ENCODE measurements around the gene ID1. TPM values are rescaled to one million over a fixed set of nuclear protein-coding genes. Genes with fewer than 3 reads are reported as not detected.

The ID1 gene
- total and polyA plus RNA-seq, 2 experiments from 2014 or later = 221 to 479 TPM

DNA sequence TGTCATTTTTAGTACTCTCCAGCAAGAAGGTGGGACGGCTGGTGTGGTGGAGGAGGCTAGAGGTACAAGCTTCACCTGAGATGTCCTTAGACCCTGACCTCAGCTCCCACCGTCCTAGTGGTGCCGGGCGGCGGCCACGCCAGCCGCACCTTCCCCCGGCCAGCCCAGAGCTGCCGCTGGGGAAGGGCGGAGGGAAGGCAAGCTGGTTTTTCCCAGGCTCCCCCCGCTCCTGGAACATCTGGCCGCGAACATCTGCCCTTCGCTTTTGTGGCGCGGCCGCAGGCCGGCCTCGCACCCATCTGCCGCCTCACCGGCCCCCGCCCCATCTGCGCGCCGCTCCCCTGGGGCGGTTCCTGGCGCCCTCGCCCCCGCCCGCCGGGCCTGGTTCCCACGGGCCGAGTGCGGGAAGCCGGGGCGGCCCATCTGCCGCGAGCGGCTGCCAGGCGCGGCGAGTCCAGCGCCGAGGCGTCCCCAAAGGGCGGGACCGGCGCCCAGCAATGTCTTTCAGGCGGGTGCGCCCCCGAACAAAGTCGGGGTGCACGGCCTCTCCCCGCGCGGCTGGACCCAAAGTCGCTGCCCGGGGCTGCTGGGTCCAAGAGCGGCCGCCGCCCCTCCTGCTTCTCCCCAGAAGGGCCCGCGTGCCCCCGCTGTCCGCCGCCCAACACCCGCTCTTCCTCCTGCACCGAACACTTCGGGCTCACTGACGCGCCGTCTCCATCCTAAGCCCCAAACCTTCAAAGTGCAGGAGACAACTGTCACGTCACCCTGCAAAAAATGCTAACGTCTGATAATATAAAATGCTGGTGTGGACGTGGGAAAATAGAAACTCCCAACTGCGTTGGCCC lies 17.3 kb upstream of the ID1 start:
- H3K27ac Mint-ChIP-seq = no peak overlapping the region; the same call in 1 of the 2 replicates
- H3K36me3 Mint-ChIP-seq (ENCODE audit: low read depth) = 0 out of 3 replicates have a peak, but pooled peaks cover 8% of the 10 kb centered on the region
- Histone ChIP-seq H3K4me2 (peak overlapping the region; percentile 83), H3F3A (replicated peaks; ENCODE audit: low read depth) (peaks cover 25% of the 10 kb centered on the region), H3K9me2 (ENCODE audit: insufficient read depth) (no peaks in the 10 kb centered on the region), H3K27me3 (ENCODE audit: insufficient read depth) (peaks cover 18% of the 10 kb centered on the region), H3K4me1 (ENCODE audit: insufficient read depth) (peaks cover 54% of the 10 kb centered on the region), H2AFZ (0 out of 2 replicates have a peak overlapping the region, but pooled peaks have one; percentile 8), H3K36me3 (ENCODE audit: insufficient read depth) (no peaks in the 10 kb centered on the region), H3K27ac (ENCODE audit: low read depth) (no peak overlapping the region), H3K4me3 (peak overlapping the region; percentile 55), H4K20me1 (replicated peaks; ENCODE audit: insufficient read depth) (no peaks in the 10 kb centered on the region), H3K79me2 (replicated peaks; ENCODE audit: insufficient read depth) (no peaks in the 10 kb centered on the region)
- DNase-seq (ENCODE audit: low spot score) = peak; percentile 76
- H3K4me1 Mint-ChIP-seq = peaks cover 56% of the 10 kb centered on the region
- ATAC-seq = peak; percentile 49
- H3K27me3 Mint-ChIP-seq (ENCODE audit: insufficient read depth, low read depth, poor library complexity) = peaks cover 37% of the 10 kb centered on the region
- H3K9me3 Mint-ChIP-seq = no peaks in the 10 kb centered on the region; the same call in 2 of the 3 replicates
- H3K4me3 Mint-ChIP-seq = peak overlapping the region; percentile 70
- TF ChIP-seq NANOG (IDR thresholded peaks at IDR 0.05; ENCODE audit: borderline replicate concordance) = no peak
- no peak for TF ChIP-seq ZNF114 (CRISPR knock-in tag; IDR thresholded peaks at IDR 0.05)
- TF ChIP-seq STAT1 (IDR thresholded peaks at IDR 0.05; ENCODE audit: unreplicated experiment) = no peak
- TF ChIP-seq CREB1 (CRISPR knock-in tag; IDR thresholded peaks at IDR 0.05; ENCODE audit: low read depth) = no peak
- TF ChIP-seq, protein P1, sequence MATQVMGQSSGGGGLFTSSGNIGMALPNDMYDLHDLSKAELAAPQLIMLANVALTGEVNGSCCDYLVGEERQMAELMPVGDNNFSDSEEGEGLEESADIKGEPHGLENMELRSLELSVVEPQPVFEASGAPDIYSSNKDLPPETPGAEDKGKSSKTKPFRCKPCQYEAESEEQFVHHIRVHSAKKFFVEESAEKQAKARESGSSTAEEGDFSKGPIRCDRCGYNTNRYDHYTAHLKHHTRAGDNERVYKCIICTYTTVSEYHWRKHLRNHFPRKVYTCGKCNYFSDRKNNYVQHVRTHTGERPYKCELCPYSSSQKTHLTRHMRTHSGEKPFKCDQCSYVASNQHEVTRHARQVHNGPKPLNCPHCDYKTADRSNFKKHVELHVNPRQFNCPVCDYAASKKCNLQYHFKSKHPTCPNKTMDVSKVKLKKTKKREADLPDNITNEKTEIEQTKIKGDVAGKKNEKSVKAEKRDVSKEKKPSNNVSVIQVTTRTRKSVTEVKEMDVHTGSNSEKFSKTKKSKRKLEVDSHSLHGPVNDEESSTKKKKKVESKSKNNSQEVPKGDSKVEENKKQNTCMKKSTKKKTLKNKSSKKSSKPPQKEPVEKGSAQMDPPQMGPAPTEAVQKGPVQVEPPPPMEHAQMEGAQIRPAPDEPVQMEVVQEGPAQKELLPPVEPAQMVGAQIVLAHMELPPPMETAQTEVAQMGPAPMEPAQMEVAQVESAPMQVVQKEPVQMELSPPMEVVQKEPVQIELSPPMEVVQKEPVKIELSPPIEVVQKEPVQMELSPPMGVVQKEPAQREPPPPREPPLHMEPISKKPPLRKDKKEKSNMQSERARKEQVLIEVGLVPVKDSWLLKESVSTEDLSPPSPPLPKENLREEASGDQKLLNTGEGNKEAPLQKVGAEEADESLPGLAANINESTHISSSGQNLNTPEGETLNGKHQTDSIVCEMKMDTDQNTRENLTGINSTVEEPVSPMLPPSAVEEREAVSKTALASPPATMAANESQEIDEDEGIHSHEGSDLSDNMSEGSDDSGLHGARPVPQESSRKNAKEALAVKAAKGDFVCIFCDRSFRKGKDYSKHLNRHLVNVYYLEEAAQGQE (IDR thresholded peaks at IDR 0.05; ENCODE audit: unreplicated experiment) = no peak
- TF ChIP-seq, protein P2, sequence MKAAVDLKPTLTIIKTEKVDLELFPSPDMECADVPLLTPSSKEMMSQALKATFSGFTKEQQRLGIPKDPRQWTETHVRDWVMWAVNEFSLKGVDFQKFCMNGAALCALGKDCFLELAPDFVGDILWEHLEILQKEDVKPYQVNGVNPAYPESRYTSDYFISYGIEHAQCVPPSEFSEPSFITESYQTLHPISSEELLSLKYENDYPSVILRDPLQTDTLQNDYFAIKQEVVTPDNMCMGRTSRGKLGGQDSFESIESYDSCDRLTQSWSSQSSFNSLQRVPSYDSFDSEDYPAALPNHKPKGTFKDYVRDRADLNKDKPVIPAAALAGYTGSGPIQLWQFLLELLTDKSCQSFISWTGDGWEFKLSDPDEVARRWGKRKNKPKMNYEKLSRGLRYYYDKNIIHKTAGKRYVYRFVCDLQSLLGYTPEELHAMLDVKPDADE (IDR thresholded peaks at IDR 0.05) = no peak
- TF ChIP-seq EZH2phosphoT487 (IDR thresholded peaks at IDR 0.05; ENCODE audit: unreplicated experiment) = no peak

DNA sequence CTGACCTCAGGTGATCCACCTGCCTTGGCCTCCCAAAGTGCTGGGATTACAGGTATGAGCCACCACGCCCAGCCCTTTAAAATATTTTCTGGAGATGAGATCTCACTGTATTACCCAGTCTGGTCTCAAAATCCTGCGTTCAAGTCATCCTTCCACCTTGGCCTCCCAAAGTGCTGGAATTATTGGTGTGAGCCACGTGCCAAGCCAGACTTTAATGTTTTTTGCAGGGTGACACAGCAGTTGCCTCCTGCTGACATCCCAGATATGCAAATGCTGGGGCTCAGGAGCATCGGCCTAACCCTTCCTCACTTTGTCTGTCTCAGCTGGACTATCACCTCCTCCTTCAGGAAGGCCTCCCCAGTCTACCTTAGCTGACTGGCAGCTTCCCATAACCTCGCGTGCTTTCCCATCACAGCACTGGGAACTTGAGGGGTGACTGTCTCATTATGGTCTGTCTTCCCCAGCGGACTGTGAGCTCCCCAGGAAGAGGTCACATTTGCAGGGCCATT lies 14.3 kb upstream of the ID1 start:
- no peak overlapping the region for H3K4me3 Mint-ChIP-seq
- H3K4me1 Mint-ChIP-seq = peaks cover 57% of the 10 kb centered on the region
- H3K4me2 ChIP-seq = peak overlapping the region; percentile 45; the same call in 1 of the 2 replicates
- 0 out of 2 replicates have a peak, but pooled peaks have one; percentile 30 for TF ChIP-seq POLR2AphosphoS5 (IDR thresholded peaks at IDR 0.05; ENCODE audit: low read depth)
- no peak for TF ChIP-seq JUNB (IDR thresholded peaks at IDR 0.05; ENCODE audit: unreplicated experiment)
- no peaks in the 10 kb centered on the region for H4K20me1 ChIP-seq (replicated peaks; ENCODE audit: insufficient read depth)
- no peaks in the 10 kb centered on the region for H3K36me3 Mint-ChIP-seq (ENCODE audit: low read depth)
- H3K27me3 ChIP-seq (ENCODE audit: insufficient read depth) = peaks cover 18% of the 10 kb centered on the region
- DNase-seq (ENCODE audit: low spot score) (peak; percentile 67), ATAC-seq (peak; percentile 8)
- H3K4me3 ChIP-seq = no peak overlapping the region
- H3K9me3 Mint-ChIP-seq = no peaks in the 10 kb centered on the region; the same call in 2 of the 3 replicates
- peak overlapping the region; percentile 20 for H3K27ac ChIP-seq (ENCODE audit: low read depth)
- peaks cover 34% of the 10 kb centered on the region for H3K27me3 Mint-ChIP-seq (ENCODE audit: insufficient read depth, low read depth, poor library complexity)
- no peak overlapping the region for H2AFZ ChIP-seq
- H3K79me2 ChIP-seq (replicated peaks; ENCODE audit: insufficient read depth) = no peaks in the 10 kb centered on the region
- no peaks in the 10 kb centered on the region for H3K36me3 ChIP-seq (ENCODE audit: insufficient read depth)
- H3K4me1 ChIP-seq (ENCODE audit: insufficient read depth) = peaks cover 52% of the 10 kb centered on the region
- H3K9me2 ChIP-seq (ENCODE audit: insufficient read depth) = no peaks in the 10 kb centered on the region
- H3K27ac Mint-ChIP-seq = peak overlapping the region; percentile 91
- H3F3A ChIP-seq (replicated peaks; ENCODE audit: low read depth) = peaks cover 28% of the 10 kb centered on the region
